Measurements from ENCODE around the gene CD36.

GRCh38 chr7:80634505-80634904 is 3.9 kb upstream of the CD36 start:
- TF ChIP-seq CTCF (IDR thresholded peaks at IDR 0.05; ENCODE audit: low read length) (no peak), EZH2 (optimal IDR thresholded peaks at IDR 0.05; ENCODE audit: low read depth, low read length) (no peak)

All from MM.1S (cell line).